Motor neuron (in vitro differentiated cells): Measurements from ENCODE around the gene GJB4. TPM values are rescaled to one million over a fixed set of nuclear protein-coding genes. Genes with fewer than 3 reads are reported as not detected.
A peak's percentile ranks its signal among the peaks of the same experiment; 100 is the strongest.

Experiments used
- ATAC-seq, 8 experiments: fragments of 200-7000 bp; cut with Tn5 transposase; replicated peaks in 6 of 8; 2 replicates each; pipeline ENCODE4 v1.8.0; 2021; ENCODE audit warnings: mild to moderate bottlenecking in 8 of 8, moderate library complexity in 8 of 8
- H3K27ac ChIP-seq, 2 donors: fragments of 250-450 bp; sonication (Bioruptor Pico); 2 replicates each; pipeline ENCODE4 v1.9.0; 2021; ENCODE audit warnings: antibody characterized with exemption in 2 of 2, mild to moderate bottlenecking in 2 of 2, moderate library complexity in 1 of 2
- H3K4me1 ChIP-seq, 2 donors: fragments of 250-450 bp; sonication (Bioruptor Pico); replicated peaks in 1 of 2; 2 replicates each; pipeline ENCODE4 v1.6.1; 2021; ENCODE audit warnings: antibody characterized with exemption in 2 of 2, mild to moderate bottlenecking in 2 of 2, moderate library complexity in 1 of 2
- H3K4me3 ChIP-seq, 5 donors: fragments of 250-450 bp; sonication (Bioruptor Pico); 2 replicates each; pipeline ENCODE4 v1.9.0; 2021; ENCODE audit warnings: antibody characterized with exemption in 5 of 5, mild to moderate bottlenecking in 5 of 5, moderate library complexity in 4 of 5
- WGBS, 10 experiments: fragments of 450-650 bp; shearing (Covaris generic); methylation state at CpG; one replicate each; pipeline ENCODE4 v1.0.0; 2022; 5-methylcytosine and 5-hydroxymethylcytosine counted together
- in situ Hi-C, 9 experiments: fragments of 400-800 bp; cut with MboI; loops; one replicate each; pipeline ENCODE4 v1.15.0; 2021; ENCODE audit warnings: low sequenced_read_pairs in 9 of 9, low pct_unique_long_range_greater_than_20kb in 2 of 9; ENCODE audit not compliant: unreplicated experiment in 9 of 9
- total RNA-seq, 8 experiments: library from RNA; unstranded; fragments of 300-600 nt; gene quantifications; 2 replicates each; pipeline versions ENCODE4 v1.2.3 to v1.2.4, GENCODE V29; 2022

Gene GJB4
- total RNA-seq, 8 experiments from 2014 or later = 0.32 to 2.4 (median 0.38) TPM; not detected in 3

GRCh38 chr1:34749992-34750391 is 9.5 kb upstream of the GJB4 start:
- peak in 7 of 8 experiments; percentile 19 to 60 (median 45) for ATAC-seq
- Histone ChIP-seq H3K27ac (no peak overlapping the region), H3K4me1 (no peaks in the 10 kb centered on the region), H3K4me3 (no peak overlapping the region)
- WGBS, 10 experiments = 0 to 76% (median 54%) methylated on average over 1 to 8 of the region's 8 CpGs; no CpG with 5 or more reads in 1 of the 10 experiments
- in situ Hi-C loops = loop anchor here in 4 of 9 experiments (25.0 kb wide), 2 partner anchors 588 to 1113 kb away; partner anchors contain the start of gene CSMD2 (in 1 of the 4)

GRCh38 chr1:34750610-34751009 is 8.9 kb upstream of the GJB4 start:
- Histone ChIP-seq H3K4me3 (no peak overlapping the region), H3K27ac (no peak overlapping the region), H3K4me1 (no peaks in the 10 kb centered on the region)
- 50 to 100% (median 92%) methylated on average over 1 to 5 of the region's 5 CpGs; no CpG with 5 or more reads in 2 of the 10 experiments for WGBS, 10 experiments
- ATAC-seq = no peak
- in situ Hi-C loops = no loop called here

- Histone ChIP-seq H3K4me3 (no peak overlapping the region), H3K4me1 (no peaks in the 10 kb centered on the region), H3K27ac (no peak overlapping the region)
- WGBS, 10 experiments = 0 to 100% (median 62%) methylated on average over 1 to 3 of the region's 3 CpGs; no CpG with 5 or more reads in 2 of the 10 experiments
- in situ Hi-C loops = no loop called here
- ATAC-seq = peak in 2 of 8 experiments; percentile 4 to 5
These were observed 6.4 kb upstream of the GJB4 start for GRCh38 chr1:34753163-34753562.

GRCh38 chr1:34754964-34755637 is 4.4 kb upstream of the GJB4 start, which contains the start of gene GJB5:
Gene GJB5, plus strand, starts transcription at chr1:34755047. Its CDS starts 2,284 bp downstream, at chr1:34757331.
- WGBS, 10 experiments = 33 to 90% (median 51%) methylated on average over 1 to 7 of the region's 13 CpGs; no CpG with 5 or more reads in 5 of the 10 experiments
- no peak within 1 kb of the TSS for H3K4me3 ChIP-seq
- ATAC-seq = peak in 4 of 8 experiments; percentile 4 to 89 (median 72)
- H3K27ac ChIP-seq = no peak within 1 kb of the TSS
- H3K4me1 ChIP-seq = no peaks in the 10 kb centered on the region
- in situ Hi-C loops = no loop called here

- no peak overlapping the region for H3K4me3 ChIP-seq
- in situ Hi-C loops = no loop called here
- H3K4me1 ChIP-seq = no peaks in the 10 kb centered on the region
- no peak for ATAC-seq
- WGBS, 10 experiments = 60 to 100% (median 98%) methylated on average over 1 to 6 of the region's 6 CpGs; no CpG with 5 or more reads in 3 of the 10 experiments
- H3K27ac ChIP-seq = no peak overlapping the region
These were observed 3.6 kb upstream of the GJB4 start for GRCh38 chr1:34755961-34756360.

GRCh38 chr1:34757386-34757785 is 2.2 kb upstream of the GJB4 start:
- in situ Hi-C loops = no loop called here
- Histone ChIP-seq H3K4me3 (no peak overlapping the region), H3K27ac (no peak overlapping the region), H3K4me1 (no peaks in the 10 kb centered on the region)
- ATAC-seq = no peak
- 83 to 100% (median 91%) methylated on average over 1 to 18 of the region's 21 CpGs; no CpG with 5 or more reads in 4 of the 10 experiments for WGBS, 10 experiments

- ATAC-seq = peak in 3 of 8 experiments; percentile 5 to 17 (median 15)
- H3K4me1 ChIP-seq = no peaks in the 10 kb centered on the region
- WGBS, 10 experiments = 0 to 100% (median 69%) methylated on average over 1 to 4 of the region's 4 CpGs; no CpG with 5 or more reads in 4 of the 10 experiments
- H3K4me3 ChIP-seq = no peak overlapping the region
- in situ Hi-C loops = no loop called here
- H3K27ac ChIP-seq = no peak overlapping the region
These were observed 789 bp upstream of the GJB4 start for GRCh38 chr1:34758751-34759150.

GRCh38 chr1:34761176-34761761 is 1.7 kb downstream of the GJB4 start:
- in situ Hi-C loops = no loop called here
- Histone ChIP-seq H3K4me3 (no peak overlapping the region), H3K4me1 (no peaks in the 10 kb centered on the region), H3K27ac (no peak overlapping the region)
- 80 to 100% (median 95%) methylated on average over 1 to 25 of the region's 33 CpGs; no CpG with 5 or more reads in 3 of the 10 experiments for WGBS, 10 experiments
- ATAC-seq = no peak

GRCh38 chr1:34761776-34762307 is 2.3 kb downstream of the GJB4 start:
- H3K4me3 ChIP-seq = no peak overlapping the region
- no peak overlapping the region for H3K27ac ChIP-seq
- no peak for ATAC-seq
- no peaks in the 10 kb centered on the region for H3K4me1 ChIP-seq
- in situ Hi-C loops = no loop called here
- 64 to 100% (median 97%) methylated on average over 1 to 3 of the region's 13 CpGs; no CpG with 5 or more reads in 6 of the 10 experiments for WGBS, 10 experiments

GRCh38 chr1:34762474-34763141 is 3.1 kb downstream of the GJB4 start:
- Histone ChIP-seq H3K4me1 (no peaks in the 10 kb centered on the region), H3K27ac (no peak overlapping the region), H3K4me3 (no peak overlapping the region)
- in situ Hi-C loops = no loop called here
- 55 to 81% (median 77%) methylated on average over 3 to 5 of the region's 7 CpGs; no CpG with 5 or more reads in 6 of the 10 experiments for WGBS, 10 experiments
- peak in 3 of 8 experiments; percentile 60 to 71 (median 65) for ATAC-seq

- Histone ChIP-seq H3K27ac (no peak overlapping the region), H3K4me3 (no peak overlapping the region), H3K4me1 (no peaks in the 10 kb centered on the region)
- ATAC-seq = peak in 3 of 8 experiments; percentile 22 to 38 (median 34)
- WGBS, 10 experiments = 18 to 66% (median 30%) methylated on average over 2 to 5 of the region's 8 CpGs; no CpG with 5 or more reads in 5 of the 10 experiments
- in situ Hi-C loops = no loop called here
These were observed 3.7 kb downstream of the GJB4 start for GRCh38 chr1:34763142-34763781.

- WGBS, 10 experiments = 4 to 100% (median 69%) methylated on average over 1 to 3 of the region's 3 CpGs
- H3K4me1 ChIP-seq = no peaks in the 10 kb centered on the region
- no peak overlapping the region for H3K4me3 ChIP-seq
- ATAC-seq = no peak
- H3K27ac ChIP-seq = no peak overlapping the region
- in situ Hi-C loops = no loop called here
These were observed 9.3 kb downstream of the GJB4 start for GRCh38 chr1:34768856-34769255.
